ENCODE results near the gene CRELD1. TPM values are rescaled to one million over a fixed set of nuclear protein-coding genes. Genes with fewer than 3 reads are reported as not detected.

CRELD1 gene
- total and polyA plus RNA-seq, 2 of the 4 experiments (the other 2 are of a cell fraction): 8.6 to 25.7 TPM

DNA sequence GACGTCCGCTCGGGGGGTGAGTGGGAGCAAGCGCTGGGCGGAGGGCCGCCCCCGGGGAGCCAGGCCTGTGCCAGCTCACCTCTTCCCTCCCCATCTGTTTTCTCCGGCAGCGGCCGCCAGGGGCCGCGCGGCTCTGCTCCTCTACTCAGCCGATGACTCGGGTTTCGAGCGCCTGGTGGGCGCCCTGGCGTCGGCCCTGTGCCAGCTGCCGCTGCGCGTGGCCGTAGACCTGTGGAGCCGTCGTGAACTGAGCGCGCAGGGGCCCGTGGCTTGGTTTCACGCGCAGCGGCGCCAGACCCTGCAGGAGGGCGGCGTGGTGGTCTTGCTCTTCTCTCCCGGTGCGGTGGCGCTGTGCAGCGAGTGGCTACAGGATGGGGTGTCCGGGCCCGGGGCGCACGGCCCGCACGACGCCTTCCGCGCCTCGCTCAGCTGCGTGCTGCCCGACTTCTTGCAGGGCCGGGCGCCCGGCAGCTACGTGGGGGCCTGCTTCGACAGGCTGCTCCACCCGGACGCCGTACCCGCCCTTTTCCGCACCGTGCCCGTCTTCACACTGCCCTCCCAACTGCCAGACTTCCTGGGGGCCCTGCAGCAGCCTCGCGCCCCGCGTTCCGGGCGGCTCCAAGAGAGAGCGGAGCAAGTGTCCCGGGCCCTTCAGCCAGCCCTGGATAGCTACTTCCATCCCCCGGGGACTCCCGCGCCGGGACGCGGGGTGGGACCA, 632 bp upstream of the CRELD1 start (continued):
- TF ChIP-seq, protein P1, sequence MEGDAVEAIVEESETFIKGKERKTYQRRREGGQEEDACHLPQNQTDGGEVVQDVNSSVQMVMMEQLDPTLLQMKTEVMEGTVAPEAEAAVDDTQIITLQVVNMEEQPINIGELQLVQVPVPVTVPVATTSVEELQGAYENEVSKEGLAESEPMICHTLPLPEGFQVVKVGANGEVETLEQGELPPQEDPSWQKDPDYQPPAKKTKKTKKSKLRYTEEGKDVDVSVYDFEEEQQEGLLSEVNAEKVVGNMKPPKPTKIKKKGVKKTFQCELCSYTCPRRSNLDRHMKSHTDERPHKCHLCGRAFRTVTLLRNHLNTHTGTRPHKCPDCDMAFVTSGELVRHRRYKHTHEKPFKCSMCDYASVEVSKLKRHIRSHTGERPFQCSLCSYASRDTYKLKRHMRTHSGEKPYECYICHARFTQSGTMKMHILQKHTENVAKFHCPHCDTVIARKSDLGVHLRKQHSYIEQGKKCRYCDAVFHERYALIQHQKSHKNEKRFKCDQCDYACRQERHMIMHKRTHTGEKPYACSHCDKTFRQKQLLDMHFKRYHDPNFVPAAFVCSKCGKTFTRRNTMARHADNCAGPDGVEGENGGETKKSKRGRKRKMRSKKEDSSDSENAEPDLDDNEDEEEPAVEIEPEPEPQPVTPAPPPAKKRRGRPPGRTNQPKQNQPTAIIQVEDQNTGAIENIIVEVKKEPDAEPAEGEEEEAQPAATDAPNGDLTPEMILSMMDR (conservative IDR thresholded peaks at IDR 0.05; ENCODE audit: low read depth, low read length): peak; percentile 79
- TF ChIP-seq POLR2A (IDR thresholded peaks at IDR 0.05; ENCODE audit: low read depth, low read length): no peak

DNA sequence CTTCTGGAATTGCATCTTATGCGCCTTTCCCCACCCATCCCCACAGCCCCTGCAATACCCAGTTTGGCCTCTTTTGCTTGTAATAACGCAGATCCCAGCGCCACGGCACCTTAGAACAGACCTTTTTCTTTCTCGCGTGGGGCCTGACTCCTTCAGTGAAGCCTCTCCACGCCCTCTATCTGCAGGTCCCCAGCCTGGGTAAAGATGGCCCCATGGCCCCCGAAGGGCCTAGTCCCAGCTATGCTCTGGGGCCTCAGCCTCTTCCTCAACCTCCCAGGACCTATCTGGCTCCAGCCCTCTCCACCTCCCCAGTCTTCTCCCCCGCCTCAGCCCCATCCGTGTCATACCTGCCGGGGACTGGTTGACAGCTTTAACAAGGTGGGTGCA, 594 bp downstream of the CRELD1 start:
- intact Hi-C loops (cut with micrococcal nuclease): loop anchor here (5.0 kb wide), 1 partner anchor 217 kb away; no protein-coding TSS in a partner anchor
- peaks cover 9% of the 10 kb centered on the region for H3K4me1 ChIP-seq (ENCODE audit: control insufficient read depth, insufficient read depth, low read length)
- no peak overlapping the region for H3K56ac ChIP-seq (ENCODE audit: extremely low read depth, insufficient read depth, low read length)
- H2BK20ac ChIP-seq (ENCODE audit: low read depth, low read length): no peak overlapping the region
- H3K9me1 ChIP-seq (ENCODE audit: insufficient read depth, low read length): peaks cover 6% of the 10 kb centered on the region; the same call in 1 of the 2 replicates
- BruUV-seq (replicated peaks): TSS peak; percentile 48
- H2BK5ac ChIP-seq (ENCODE audit: low read depth, low read length, poor library complexity, severe bottlenecking): peak overlapping the region; percentile 1
- H4K20me1 ChIP-seq (ENCODE audit: insufficient read depth, low read length): no peaks in the 10 kb centered on the region
- peak overlapping the region; percentile 87 for H3K4me3 ChIP-seq (ENCODE audit: insufficient read depth, low read depth, low read length)
- peak overlapping the region; percentile 38; the same call in 1 of the 2 replicates for H4K5ac ChIP-seq (ENCODE audit: low read depth, low read length)
- H2AFZ ChIP-seq (replicated peaks; ENCODE audit: low read length, poor library complexity): peak overlapping the region; percentile 94
- POLR2A ChIA-PET (ENCODE audit: unreplicated experiment): interaction anchor here (1.0 kb wide), 1 partner anchor 12 kb away, joined by 5 read pairs; no protein-coding TSS in a partner anchor
- H4K8ac ChIP-seq (ENCODE audit: low read depth in 2 of 2, low read length in 2 of 2): peak overlapping the region; percentile 74 to 83; a peak in 2 of 4 replicates
- no peaks in the 10 kb centered on the region for H3K27me3 ChIP-seq (ENCODE audit: control insufficient read depth, insufficient read depth, low read length)
- peak overlapping the region; percentile 39 for H4K91ac ChIP-seq (ENCODE audit: insufficient read depth, low read depth, low read length)
- H3K9me3 ChIP-seq (ENCODE audit: control insufficient read depth, insufficient read depth, low read length): no peaks in the 10 kb centered on the region
- DNase-seq (no peak), ATAC-seq (ENCODE audit: low read depth) (peak; percentile 2)
- dilution Hi-C loops (cut with HindIII; ENCODE audit: low sequenced_read_pairs, unreplicated experiment): no loop called here
- peaks cover 14% of the 10 kb centered on the region for H3K36me3 ChIP-seq (ENCODE audit: control insufficient read depth, insufficient read depth, low read length)
- H3K14ac ChIP-seq (replicated peaks; ENCODE audit: low read depth, low read length): peak overlapping the region; percentile 53
- peak overlapping the region; percentile 94 for H2AK9ac ChIP-seq (replicated peaks; ENCODE audit: low read depth, low read length, poor library complexity)
- H3K23ac ChIP-seq (ENCODE audit: low read depth, low read length): peak overlapping the region; percentile 29; the same call in 1 of the 2 replicates
- H3K18ac ChIP-seq (ENCODE audit: low read depth, low read length): 0 out of 2 replicates have a peak overlapping the region, but pooled peaks have one; percentile 4
- H2BK120ac ChIP-seq (ENCODE audit: low read depth, low read length): no peak overlapping the region
- H3K27ac ChIP-seq (ENCODE audit: insufficient read depth, low read length): peak overlapping the region; percentile 41
- CTCF ChIA-PET: interaction anchor here (3.1 kb wide), 1 partner anchor 12 kb away, joined by 14 read pairs; no protein-coding TSS in a partner anchor
- peak overlapping the region; percentile 56 for H2AK5ac ChIP-seq (ENCODE audit: low read depth, low read length)
- H3K9ac ChIP-seq (ENCODE audit: low read depth, low read length): peak overlapping the region; percentile 69
- peak overlapping the region; percentile 66 for H3K4ac ChIP-seq (ENCODE audit: low read depth, low read length)
- H2BK15ac ChIP-seq (ENCODE audit: low read depth, low read length): no peak overlapping the region; the same call in 2 of the 3 replicates
- in situ Hi-C loops (cut with MboI; ENCODE audit: low sequenced_read_pairs): no loop called here
- peaks cover 6 to 16% of the 10 kb centered on the region in 2 experiments; a peak in 3 of 4 replicates for H3K79me1 ChIP-seq (ENCODE audit: low read depth in 1 of 2, low read length in 2 of 2)
- H3K4me2 ChIP-seq (ENCODE audit: low read depth, low read length): peak overlapping the region; percentile 55
- WGBS, 2 experiments (ENCODE audit: extremely low coverage in 2 of 2, insufficient read length in 1 of 2): 25% methylated on average over 5 of the region's 11 CpGs; no CpG with 5 or more reads in 1 of the 2 experiments
- TF ChIP-seq, protein P1 (conservative IDR thresholded peaks at IDR 0.05; ENCODE audit: low read depth, low read length): no peak; the same call in 1 of the 2 replicates
- TF ChIP-seq BHLHE40 (IDR thresholded peaks at IDR 0.05; ENCODE audit: low read depth, low read length) (no peak), NFE2L2 (IDR thresholded peaks at IDR 0.05; ENCODE audit: low read depth, low read length) (no peak), MAFK (IDR thresholded peaks at IDR 0.05; ENCODE audit: low read depth, low read length) (no peak), MAZ (IDR thresholded peaks at IDR 0.05; ENCODE audit: borderline replicate concordance, low read depth, low read length) (no peak), SMC3 (IDR thresholded peaks at IDR 0.05; ENCODE audit: low read depth, low read length) (no peak), RAD21 (IDR thresholded peaks at IDR 0.05; ENCODE audit: low read length) (no peak)
- TF ChIP-seq, protein P2, sequence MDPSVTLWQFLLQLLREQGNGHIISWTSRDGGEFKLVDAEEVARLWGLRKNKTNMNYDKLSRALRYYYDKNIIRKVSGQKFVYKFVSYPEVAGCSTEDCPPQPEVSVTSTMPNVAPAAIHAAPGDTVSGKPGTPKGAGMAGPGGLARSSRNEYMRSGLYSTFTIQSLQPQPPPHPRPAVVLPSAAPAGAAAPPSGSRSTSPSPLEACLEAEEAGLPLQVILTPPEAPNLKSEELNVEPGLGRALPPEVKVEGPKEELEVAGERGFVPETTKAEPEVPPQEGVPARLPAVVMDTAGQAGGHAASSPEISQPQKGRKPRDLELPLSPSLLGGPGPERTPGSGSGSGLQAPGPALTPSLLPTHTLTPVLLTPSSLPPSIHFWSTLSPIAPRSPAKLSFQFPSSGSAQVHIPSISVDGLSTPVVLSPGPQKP (IDR thresholded peaks at IDR 0.05; ENCODE audit: borderline replicate concordance, low read depth, low read length): no peak

All from IMR-90 (cell line).